Coronary artery (tissue), 2 donors: Measurements from ENCODE around the gene USP35.

Experiments used
- DNase-seq: peaks from one replicate; pipeline ENCODE4 v3.0.0-alpha.2; 2017; ENCODE audit warnings: low spot score
- H3K27ac ChIP-seq, 2 donors: fragments of 200-600 bp; sonication (generic); one replicate each; pipeline ENCODE4 v1.5.1; 2016 to 2019
- H3K4me3 ChIP-seq: fragments of 200-600 bp; sonication (generic); 2 replicates; pipeline ENCODE4 v1.5.1; 2016; ENCODE audit warnings: mild to moderate bottlenecking, moderate library complexity
- CTCF ChIP-seq: fragments of 200-600 bp; sonication (generic); IDR thresholded peaks from one replicate; pipeline ENCODE4 v1.5.1; 2019; ENCODE audit warnings: antibody characterized with exemption

The USP35 gene

DNA sequence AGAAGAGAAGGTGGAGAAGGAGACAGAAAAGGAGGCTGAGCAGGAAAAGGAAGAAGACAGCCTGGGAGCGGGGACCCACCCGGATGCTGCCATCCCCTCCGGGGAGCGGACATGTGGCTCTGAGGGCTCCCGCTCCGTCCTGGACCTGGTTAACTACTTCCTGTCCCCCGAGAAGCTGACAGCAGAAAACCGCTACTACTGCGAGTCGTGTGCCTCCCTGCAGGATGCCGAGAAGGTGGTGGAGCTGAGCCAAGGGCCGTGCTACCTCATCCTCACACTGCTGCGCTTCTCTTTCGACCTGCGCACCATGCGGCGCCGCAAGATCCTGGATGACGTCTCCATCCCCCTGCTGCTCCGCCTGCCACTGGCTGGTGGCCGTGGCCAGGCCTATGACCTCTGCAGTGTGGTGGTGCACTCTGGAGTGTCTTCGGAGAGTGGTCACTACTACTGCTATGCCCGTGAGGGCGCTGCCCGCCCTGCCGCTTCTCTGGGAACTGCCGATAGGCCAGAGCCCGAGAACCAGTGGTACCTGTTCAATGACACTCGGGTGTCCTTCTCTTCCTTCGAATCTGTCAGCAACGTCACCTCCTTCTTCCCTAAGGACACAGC lies 21.4 kb downstream of the USP35 start:
- no peak for TF ChIP-seq CTCF
- Histone ChIP-seq H3K4me3 (no peak overlapping the region), H3K27ac (no peak overlapping the region)
- no peak for DNase-seq

- Histone ChIP-seq H3K27ac (no peak overlapping the region), H3K4me3 (no peak overlapping the region)
- no peak for DNase-seq
- TF ChIP-seq CTCF, result no peak
Measured at GRCh38 chr11:78211565-78211964, 22.8 kb downstream of the USP35 start.

- no peak for TF ChIP-seq CTCF
- peak; percentile 71 for DNase-seq
- Histone ChIP-seq H3K4me3 (no peak overlapping the region), H3K27ac (peak overlapping the region in 1 of 2 donors; percentile 47)
Measured at GRCh38 chr11:78212586-78213371, 24.1 kb downstream of the USP35 start.

DNA sequence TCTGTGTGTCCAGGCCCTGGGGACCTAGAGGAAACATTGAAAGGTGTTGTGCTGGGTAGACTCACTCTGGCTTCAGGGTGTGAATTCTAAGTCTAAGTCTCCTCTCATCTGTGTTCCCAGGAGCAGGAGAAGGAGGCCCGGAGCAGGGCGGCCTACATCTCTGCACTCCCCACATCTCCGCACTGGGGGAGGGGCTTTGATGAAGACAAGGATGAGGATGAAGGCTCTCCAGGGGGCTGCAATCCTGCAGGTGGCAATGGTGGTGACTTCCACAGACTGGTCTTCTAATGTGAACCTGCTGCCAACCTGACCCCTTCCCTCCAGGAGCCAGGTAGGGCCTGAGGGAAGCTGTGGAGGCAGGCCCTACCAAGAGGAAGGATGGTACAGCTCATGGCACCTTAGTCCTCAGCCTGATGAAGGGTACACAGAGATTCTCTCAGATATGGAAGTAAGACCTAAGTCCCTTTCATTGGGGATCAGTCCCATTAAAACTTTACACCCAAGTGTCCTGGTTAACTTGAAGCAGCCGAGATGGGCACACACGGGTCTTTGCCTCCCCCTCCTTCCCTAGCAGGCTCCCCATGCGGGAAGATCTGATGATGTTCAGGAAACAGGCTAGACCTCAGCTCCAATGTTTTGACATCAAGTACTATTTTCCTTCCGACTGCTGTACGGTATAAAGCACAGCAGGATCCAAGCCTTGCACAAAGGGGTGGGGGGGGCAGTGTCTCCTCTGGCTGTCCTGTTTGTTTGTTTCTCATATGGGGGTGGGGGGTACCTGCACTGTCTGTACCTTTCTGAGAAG lies 25.0 kb downstream of the USP35 start:
- peak overlapping the region in 1 of 2 donors; percentile 47 for H3K27ac ChIP-seq

GRCh38 chr11:78214331-78215194 lies 25.8 kb downstream of the USP35 start:
- TF ChIP-seq CTCF, result no peak
- Histone ChIP-seq H3K4me3 (no peak overlapping the region), H3K27ac (peak overlapping the region in 1 of 2 donors; percentile 47)
- peak; percentile 68 for DNase-seq

More for the DNA sequence above, 25.0 kb downstream of the USP35 start:
- no peak for TF ChIP-seq CTCF
- H3K4me3 ChIP-seq, result no peak overlapping the region
- peak; percentile 73 for DNase-seq

DNA sequence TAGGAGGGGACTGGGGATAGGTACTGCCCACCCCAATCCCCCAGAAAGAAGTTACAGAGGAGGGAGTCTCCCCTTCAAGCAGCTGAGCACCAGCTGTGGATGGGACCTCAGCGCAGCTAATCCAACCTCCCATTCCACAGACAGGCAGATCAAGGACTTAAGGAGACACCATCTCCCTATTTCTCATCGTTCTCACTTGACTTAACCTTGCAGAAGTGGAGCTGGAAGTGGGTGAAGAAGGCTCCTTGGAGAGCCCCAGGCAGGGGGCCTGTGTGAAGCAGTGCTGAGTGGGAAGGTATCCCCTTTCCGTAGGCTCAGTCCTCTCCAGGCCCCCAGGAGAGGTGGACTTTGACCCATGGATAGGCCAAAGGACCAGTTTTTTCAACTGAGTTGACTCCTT lies 27.3 kb downstream of the USP35 start:
- H3K27ac ChIP-seq, result peak overlapping the region in 1 of 2 donors; percentile 18
- TF ChIP-seq CTCF, result no peak
- no peak overlapping the region for H3K4me3 ChIP-seq
- DNase-seq, result no peak
